Sigmoid colon (tissue), 4 donors: ENCODE data around the gene NOMO2.
"Not testable (repeated sequence)": the region's sequence is repeated elsewhere in the genome, so short reads cannot be mapped to it uniquely, and the experiment has no call there.

Experiments used
- POLR2AphosphoS5 ChIP-seq, 4 donors: sonication (generic); formaldehyde crosslinking; IDR thresholded peaks; one replicate each; pipeline ENCODE4 v1.6.1; 2017; ENCODE audit warnings: antibody characterized with exemption in 4 of 4
- TF ChIP-seq, protein P1 (sequence below), 4 experiments: fragments of 450-650 bp in 3 of 4; fragments of 200-600 bp in 1 of 4; IDR thresholded peaks; one replicate each; pipeline ENCODE4 v1.5.1; 2016 to 2019; ENCODE audit warnings: antibody characterized with exemption in 4 of 4, mild to moderate bottlenecking in 3 of 4, moderate library complexity in 2 of 4

DNA sequence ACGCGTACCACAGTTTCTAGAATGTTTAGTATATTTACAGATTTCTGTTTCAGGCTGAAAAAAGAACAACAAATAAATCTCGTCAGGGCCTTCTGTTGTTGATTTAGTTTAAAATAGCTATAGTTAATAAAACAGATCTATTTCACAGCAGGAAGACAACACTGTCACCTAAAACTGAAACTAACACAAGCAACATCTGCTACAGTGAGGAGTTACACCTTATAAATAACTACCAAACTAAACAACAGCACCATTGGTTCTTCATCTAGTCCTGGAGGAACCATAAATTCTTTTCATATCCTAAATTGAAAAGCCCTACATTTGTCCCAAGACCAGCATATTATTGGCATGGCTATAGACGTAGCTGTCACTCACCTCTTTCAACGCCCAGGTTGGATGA lies 15.0 kb downstream of the NOMO2 start:
- TF ChIP-seq POLR2AphosphoS5 (IDR thresholded peaks at IDR 0.05): not testable (repeated sequence)
- TF ChIP-seq, protein P1, sequence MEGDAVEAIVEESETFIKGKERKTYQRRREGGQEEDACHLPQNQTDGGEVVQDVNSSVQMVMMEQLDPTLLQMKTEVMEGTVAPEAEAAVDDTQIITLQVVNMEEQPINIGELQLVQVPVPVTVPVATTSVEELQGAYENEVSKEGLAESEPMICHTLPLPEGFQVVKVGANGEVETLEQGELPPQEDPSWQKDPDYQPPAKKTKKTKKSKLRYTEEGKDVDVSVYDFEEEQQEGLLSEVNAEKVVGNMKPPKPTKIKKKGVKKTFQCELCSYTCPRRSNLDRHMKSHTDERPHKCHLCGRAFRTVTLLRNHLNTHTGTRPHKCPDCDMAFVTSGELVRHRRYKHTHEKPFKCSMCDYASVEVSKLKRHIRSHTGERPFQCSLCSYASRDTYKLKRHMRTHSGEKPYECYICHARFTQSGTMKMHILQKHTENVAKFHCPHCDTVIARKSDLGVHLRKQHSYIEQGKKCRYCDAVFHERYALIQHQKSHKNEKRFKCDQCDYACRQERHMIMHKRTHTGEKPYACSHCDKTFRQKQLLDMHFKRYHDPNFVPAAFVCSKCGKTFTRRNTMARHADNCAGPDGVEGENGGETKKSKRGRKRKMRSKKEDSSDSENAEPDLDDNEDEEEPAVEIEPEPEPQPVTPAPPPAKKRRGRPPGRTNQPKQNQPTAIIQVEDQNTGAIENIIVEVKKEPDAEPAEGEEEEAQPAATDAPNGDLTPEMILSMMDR (IDR thresholded peaks at IDR 0.05): not testable (repeated sequence)
